Panc1 (cell line): ENCODE measurements around the gene GPRIN2. TPM values are rescaled to one million over a fixed set of nuclear protein-coding genes. Genes with fewer than 3 reads are reported as not detected.
"Not testable (repeated sequence)": the region's sequence is repeated elsewhere in the genome, so short reads cannot be mapped to it uniquely, and the experiment has no call there.

ENCODE experiments used
- ATAC-seq: fragments of 200-7000 bp; cut with Tn5 transposase; 2 replicates; pipeline ENCODE4 v1.9.1; 2020; ENCODE audit warnings: mild to moderate bottlenecking, moderate library complexity
- BruUV-seq: library from RNA; stranded (reverse); fragments of 400-500 nt; replicated peaks from 2 replicates; lab custom pipeline; 2021; lab: Mats Ljungman, UMichigan
- CTCF ChIA-PET: fragments of 300-600 bp; sonication (Branson Sonifier 250); formaldehyde crosslinking; loops from one replicate; lab custom pipeline; 2022; ENCODE audit warnings: antibody characterized with exemption; lab: Charles Lee
- POLR2A ChIA-PET: fragments of 300-600 bp; sonication (Branson Sonifier 250); formaldehyde crosslinking; loops from one replicate; lab custom pipeline; 2022; ENCODE audit warnings: antibody characterized with exemption; lab: Charles Lee
- DNase-seq: peaks from one replicate; pipeline ENCODE4 v3.0.0-alpha.2; 2010; ENCODE audit warnings: low read depth, low spot score
- H3K27ac ChIP-seq: 2 replicates; pipeline ENCODE4 v1.5.1; 2011; ENCODE audit warnings: mild to moderate bottlenecking, low read length, inconsistent platforms
- H3K27me3 ChIP-seq: fragments of 200-500 bp; sonication (Bioruptor generic); 2 replicates; pipeline ENCODE4 v1.6.0; 2014; ENCODE audit warnings: low read length, inconsistent platforms; ENCODE audit not compliant: control insufficient read depth, insufficient read depth
- H3K36me3 ChIP-seq: fragments of 200-500 bp; sonication (Bioruptor generic); 2 replicates; pipeline ENCODE4 v1.5.1; 2014; ENCODE audit warnings: inconsistent platforms, mild to moderate bottlenecking, low read length, moderate library complexity; ENCODE audit not compliant: control insufficient read depth, insufficient read depth
- H3K4me1 ChIP-seq: 2 replicates; pipeline ENCODE4 v1.5.1; 2011; ENCODE audit warnings: inconsistent platforms, mild to moderate bottlenecking, low read length, moderate library complexity; ENCODE audit not compliant: control insufficient read depth, insufficient read depth
- H3K4me3 ChIP-seq, 2 experiments: 2 replicates each; pipeline ENCODE4 v1.5.1; 2011 to 2012; ENCODE audit warnings: low read depth in 2 of 2, low read length in 2 of 2, mild to moderate bottlenecking in 2 of 2, inconsistent platforms in 1 of 2, moderate library complexity in 1 of 2
- H3K9me3 ChIP-seq: fragments of 200-500 bp; sonication (Bioruptor generic); 2 replicates; pipeline ENCODE4 v1.5.1; 2014; ENCODE audit warnings: low read depth, mild to moderate bottlenecking, inconsistent platforms, low read length, moderate library complexity; ENCODE audit not compliant: control insufficient read depth, insufficient read depth
- in situ Hi-C: cut with HindIII; loops from 2 replicates; pipeline ENCODE4 v1.10.0; 2016; ENCODE audit warnings: low sequenced_read_pairs, low pct_unique_long_range_greater_than_20kb
- intact Hi-C: fragments of 100-400 bp; cut with micrococcal nuclease; formaldehyde crosslinking; loops from one replicate; pipeline ENCODE4 v1.10.0; 2022; ENCODE audit not compliant: unreplicated experiment
- total RNA-seq: library from RNA; stranded (reverse); gene quantifications from one replicate; pipeline ENCODE4 v1.2.1, GENCODE V29; 2021; ENCODE audit not compliant: unreplicated experiment

GPRIN2 gene
- total RNA-seq, 1 experiment from 2014 or later, result 12.9 TPM

GRCh38 chr10:46573314-46573713, 16.9 kb upstream of the GPRIN2 start:
- CTCF ChIA-PET, result not testable (repeated sequence)

GRCh38 chr10:46572765-46573164, 16.3 kb upstream of the GPRIN2 start:
- H3K36me3 ChIP-seq, ATAC-seq, H3K27ac ChIP-seq, intact Hi-C loops, in situ Hi-C loops, H3K9me3 ChIP-seq, POLR2A ChIA-PET, H3K4me3 ChIP-seq, CTCF ChIA-PET, DNase-seq, H3K4me1 ChIP-seq, BruUV-seq, H3K27me3 ChIP-seq: not testable (repeated sequence)

More at GRCh38 chr10:46573314-46573713, 16.9 kb upstream of the GPRIN2 start:
- POLR2A ChIA-PET, intact Hi-C loops, in situ Hi-C loops, BruUV-seq, H3K27me3 ChIP-seq, DNase-seq, H3K36me3 ChIP-seq, H3K4me1 ChIP-seq, H3K27ac ChIP-seq, H3K9me3 ChIP-seq, ATAC-seq, H3K4me3 ChIP-seq: not testable (repeated sequence)

- CTCF ChIA-PET, H3K27me3 ChIP-seq, DNase-seq, ATAC-seq, H3K4me3 ChIP-seq, H3K4me1 ChIP-seq, H3K27ac ChIP-seq, BruUV-seq, in situ Hi-C loops, intact Hi-C loops, POLR2A ChIA-PET, H3K9me3 ChIP-seq, H3K36me3 ChIP-seq: not testable (repeated sequence)
Observed at GRCh38 chr10:46570655-46571054, 14.2 kb upstream of the GPRIN2 start.

- BruUV-seq, intact Hi-C loops, H3K27ac ChIP-seq, in situ Hi-C loops, H3K4me3 ChIP-seq, POLR2A ChIA-PET, CTCF ChIA-PET, DNase-seq, H3K27me3 ChIP-seq, H3K36me3 ChIP-seq, ATAC-seq, H3K4me1 ChIP-seq, H3K9me3 ChIP-seq: not testable (repeated sequence)
Observed at GRCh38 chr10:46567151-46567550, 10.7 kb upstream of the GPRIN2 start.

GRCh38 chr10:46565591-46566332, 9.3 kb upstream of the GPRIN2 start:
- peak; percentile 92 for ATAC-seq
- peak; percentile 54 for DNase-seq
- intact Hi-C loops, H3K27ac ChIP-seq, in situ Hi-C loops, H3K27me3 ChIP-seq, H3K9me3 ChIP-seq, H3K36me3 ChIP-seq, BruUV-seq, H3K4me1 ChIP-seq, POLR2A ChIA-PET, H3K4me3 ChIP-seq, CTCF ChIA-PET: not testable (repeated sequence)
